ENCODE results near the gene NTMT1.

Gene NTMT1

GRCh38 chr9:129626079-129626624 lies at the start of gene NTMT1:
Gene NTMT1 (plus strand): TSS chr9:129626163. CDS start chr9:129632704, 6,541 bp downstream.
- DNase-seq (ENCODE audit: low spot score): peak; percentile 87
- Mint-ChIP-seq H3K4me3 (peak within 1 kb of the TSS; percentile 89), H3K36me3 (ENCODE audit: low read depth) (peaks cover 13% of the 10 kb centered on the region), H3K27me3 (ENCODE audit: low read depth) (peaks cover 5% of the 10 kb centered on the region), H3K9me3 (no peaks in the 10 kb centered on the region), H3K27ac (peak within 1 kb of the TSS; percentile 96), H3K4me1 (ENCODE audit: low read depth) (peaks cover 30% of the 10 kb centered on the region)

GRCh38 chr9:129576546-129577543 lies 49.1 kb upstream of the NTMT1 start:
- Mint-ChIP-seq H3K4me1 (ENCODE audit: low read depth) (peaks cover 36% of the 10 kb centered on the region), H3K36me3 (ENCODE audit: low read depth) (peaks cover 2% of the 10 kb centered on the region), H3K4me3 (peak overlapping the region; percentile 2), H3K27ac (peak overlapping the region; percentile 81), H3K9me3 (peaks cover 7% of the 10 kb centered on the region), H3K27me3 (ENCODE audit: low read depth) (no peaks in the 10 kb centered on the region)
- DNase-seq (ENCODE audit: low spot score): no peak

- Mint-ChIP-seq H3K9me3 (peaks cover 3% of the 10 kb centered on the region), H3K4me1 (ENCODE audit: low read depth) (peaks cover 60% of the 10 kb centered on the region), H3K27ac (peak overlapping the region; percentile 66), H3K27me3 (ENCODE audit: low read depth) (no peaks in the 10 kb centered on the region), H3K4me3 (peak overlapping the region; percentile 22), H3K36me3 (ENCODE audit: low read depth) (peaks cover 6% of the 10 kb centered on the region)
- no peak for DNase-seq (ENCODE audit: low spot score)
Measured at GRCh38 chr9:129579294-129579693, 46.7 kb upstream of the NTMT1 start.

GRCh38 chr9:129580211-129580915 lies 45.6 kb upstream of the NTMT1 start:
- DNase-seq (ENCODE audit: low spot score): peak; percentile 57
- H3K27ac Mint-ChIP-seq: peak overlapping the region; percentile 69
- no peaks in the 10 kb centered on the region for H3K27me3 Mint-ChIP-seq (ENCODE audit: low read depth)
- peaks cover 7% of the 10 kb centered on the region for H3K9me3 Mint-ChIP-seq
- H3K4me1 Mint-ChIP-seq (ENCODE audit: low read depth): peaks cover 67% of the 10 kb centered on the region
- peak overlapping the region; percentile 75 for H3K4me3 Mint-ChIP-seq
- peaks cover 10% of the 10 kb centered on the region for H3K36me3 Mint-ChIP-seq (ENCODE audit: low read depth)

GRCh38 chr9:129581505-129582189 lies 44.3 kb upstream of the NTMT1 start:
- Mint-ChIP-seq H3K27me3 (ENCODE audit: low read depth) (no peaks in the 10 kb centered on the region), H3K27ac (peak overlapping the region; percentile 70), H3K9me3 (peaks cover 7% of the 10 kb centered on the region), H3K4me3 (peak overlapping the region; percentile 57), H3K4me1 (ENCODE audit: low read depth) (peaks cover 71% of the 10 kb centered on the region), H3K36me3 (ENCODE audit: low read depth) (peaks cover 12% of the 10 kb centered on the region)
- no peak for DNase-seq (ENCODE audit: low spot score)

GRCh38 chr9:129582855-129583254 lies 43.1 kb upstream of the NTMT1 start:
- peaks cover 12% of the 10 kb centered on the region for H3K36me3 Mint-ChIP-seq (ENCODE audit: low read depth)
- H3K9me3 Mint-ChIP-seq: peaks cover 7% of the 10 kb centered on the region
- DNase-seq (ENCODE audit: low spot score): peak; percentile 52
- H3K4me1 Mint-ChIP-seq (ENCODE audit: low read depth): peaks cover 76% of the 10 kb centered on the region
- H3K27me3 Mint-ChIP-seq (ENCODE audit: low read depth): no peaks in the 10 kb centered on the region
- peak overlapping the region; percentile 57 for H3K4me3 Mint-ChIP-seq
- peak overlapping the region; percentile 76 for H3K27ac Mint-ChIP-seq

GRCh38 chr9:129583308-129584038 lies 42.5 kb upstream of the NTMT1 start:
- peak overlapping the region; percentile 47 for H3K4me3 Mint-ChIP-seq
- H3K4me1 Mint-ChIP-seq (ENCODE audit: low read depth): peaks cover 74% of the 10 kb centered on the region
- peaks cover 7% of the 10 kb centered on the region for H3K9me3 Mint-ChIP-seq
- DNase-seq (ENCODE audit: low spot score): no peak
- peak overlapping the region; percentile 76 for H3K27ac Mint-ChIP-seq
- no peaks in the 10 kb centered on the region for H3K27me3 Mint-ChIP-seq (ENCODE audit: low read depth)
- H3K36me3 Mint-ChIP-seq (ENCODE audit: low read depth): peaks cover 12% of the 10 kb centered on the region

GRCh38 chr9:129584136-129584535 lies 41.8 kb upstream of the NTMT1 start:
- H3K4me1 Mint-ChIP-seq (ENCODE audit: low read depth): peaks cover 71% of the 10 kb centered on the region

GRCh38 chr9:129585352-129585751 lies 40.6 kb upstream of the NTMT1 start:
- no peak for DNase-seq (ENCODE audit: low spot score)
- Mint-ChIP-seq H3K27me3 (ENCODE audit: low read depth) (peaks cover 5% of the 10 kb centered on the region), H3K27ac (no peak overlapping the region), H3K4me1 (ENCODE audit: low read depth) (peaks cover 59% of the 10 kb centered on the region), H3K36me3 (ENCODE audit: low read depth) (peaks cover 12% of the 10 kb centered on the region), H3K9me3 (peaks cover 7% of the 10 kb centered on the region), H3K4me3 (no peak overlapping the region)

More at GRCh38 chr9:129584136-129584535, 41.8 kb upstream of the NTMT1 start:
- peaks cover 12% of the 10 kb centered on the region for H3K36me3 Mint-ChIP-seq (ENCODE audit: low read depth)
- peak overlapping the region; percentile 90 for H3K27ac Mint-ChIP-seq
- peaks cover 7% of the 10 kb centered on the region for H3K9me3 Mint-ChIP-seq
- no peaks in the 10 kb centered on the region for H3K27me3 Mint-ChIP-seq (ENCODE audit: low read depth)
- H3K4me3 Mint-ChIP-seq: peak overlapping the region; percentile 40
- peak; percentile 63 for DNase-seq (ENCODE audit: low spot score)

- peaks cover 12% of the 10 kb centered on the region for H3K36me3 Mint-ChIP-seq (ENCODE audit: low read depth)
- no peak for DNase-seq (ENCODE audit: low spot score)
- peak overlapping the region; percentile 89 for H3K27ac Mint-ChIP-seq
- H3K27me3 Mint-ChIP-seq (ENCODE audit: low read depth): peaks cover 8% of the 10 kb centered on the region
- H3K9me3 Mint-ChIP-seq: peaks cover 7% of the 10 kb centered on the region
- peak overlapping the region; percentile 13 for H3K4me3 Mint-ChIP-seq
- peaks cover 50% of the 10 kb centered on the region for H3K4me1 Mint-ChIP-seq (ENCODE audit: low read depth)
Measured at GRCh38 chr9:129586245-129586644, 39.7 kb upstream of the NTMT1 start.

GRCh38 chr9:129586685-129587084 lies 39.3 kb upstream of the NTMT1 start:
- Mint-ChIP-seq H3K27me3 (ENCODE audit: low read depth) (peaks cover 8% of the 10 kb centered on the region), H3K4me1 (ENCODE audit: low read depth) (peaks cover 49% of the 10 kb centered on the region), H3K4me3 (peak overlapping the region; percentile 25), H3K27ac (peak overlapping the region; percentile 89), H3K9me3 (peaks cover 7% of the 10 kb centered on the region), H3K36me3 (ENCODE audit: low read depth) (peaks cover 12% of the 10 kb centered on the region)
- no peak for DNase-seq (ENCODE audit: low spot score)

- Mint-ChIP-seq H3K27me3 (ENCODE audit: low read depth) (peaks cover 8% of the 10 kb centered on the region), H3K4me1 (ENCODE audit: low read depth) (peaks cover 39% of the 10 kb centered on the region), H3K4me3 (no peak overlapping the region), H3K36me3 (ENCODE audit: low read depth) (peaks cover 7% of the 10 kb centered on the region), H3K9me3 (peaks cover 7% of the 10 kb centered on the region), H3K27ac (no peak overlapping the region)
- DNase-seq (ENCODE audit: low spot score): no peak
Measured at GRCh38 chr9:129587487-129588262, 38.3 kb upstream of the NTMT1 start.

All from T-helper 2 cell treated with Interferon-gamma antibody and Interleukin-4, amounts not matched to agents 5 μg/mL and 100 μg/mL, for 36 hours (primary cell).